A549 (cell line): ENCODE results near the gene SLC19A1.

ENCODE experiments used
- CHD2 ChIP-seq: fragments of 150-350 bp; IDR thresholded peaks from 2 replicates; pipeline ENCODE4 v1.6.1; 2014; ENCODE audit warnings: low read length; ENCODE audit not compliant: partially characterized antibody
- CTCF ChIP-seq: fragments of >200 bp; sonication (Bioruptor Twin); formaldehyde crosslinking; IDR thresholded peaks from 3 replicates; pipeline ENCODE4 v1.5.1; 2016
- ESRRA ChIP-seq: fragments of 150-350 bp; IDR thresholded peaks from 2 replicates; pipeline ENCODE4 v1.6.1; 2014; ENCODE audit warnings: mild to moderate bottlenecking, low read length, borderline replicate concordance
- HMGXB4 ChIP-seq: fragments of 250-450 bp; sonication (Bioruptor Pico); IDR thresholded peaks from 2 replicates; pipeline ENCODE4 v1.5.0; 2021; ENCODE audit warnings: mild to moderate bottlenecking, moderate library complexity, borderline replicate concordance
- NR3C1 ChIP-seq: fragments of >200 bp; sonication (Bioruptor Twin); formaldehyde crosslinking; IDR thresholded peaks from 3 replicates; pipeline ENCODE4 v1.6.1; 2017
- POLR2A ChIP-seq: IDR thresholded peaks from 2 replicates; pipeline ENCODE4 v1.6.1; 2012; ENCODE audit warnings: mild to moderate bottlenecking, low read length
- SMC3 ChIP-seq: fragments of >200 bp; sonication (Bioruptor Twin); formaldehyde crosslinking; IDR thresholded peaks from 3 replicates; pipeline ENCODE4 v1.6.1; 2018; ENCODE audit warnings: inconsistent platforms

- no peak for TF ChIP-seq CHD2
- no peak for TF ChIP-seq POLR2A
- no peak for TF ChIP-seq ESRRA
- no peak for TF ChIP-seq NR3C1
- TF ChIP-seq CTCF: no peak
- no peak for TF ChIP-seq SMC3
- no peak for TF ChIP-seq HMGXB4 (CRISPR knock-in tag)
Observed at GRCh38 chr21:45457161-45457831, 84.9 kb downstream of the SLC19A1 start.
